Endothelial cell of umbilical vein (primary cell): ENCODE results near the gene USP25.

Experiments used
- CTCF ChIP-seq, 2 donors: IDR thresholded peaks; 1 replicate in 1 of 2; 2 replicates in 1 of 2; pipeline ENCODE4 v1.5.1; 2011; ENCODE audit warnings: low read length in 2 of 2, mild to moderate bottlenecking in 2 of 2, moderate library complexity in 2 of 2, control low read depth in 1 of 2, inconsistent platforms in 1 of 2, low read depth in 1 of 2; ENCODE audit not compliant: insufficient read depth in 1 of 2; ENCODE audit errors: extremely low read depth in 1 of 2
- FOS ChIP-seq: IDR thresholded peaks from 2 replicates; pipeline ENCODE4 v1.6.1; 2011; ENCODE audit warnings: mild to moderate bottlenecking, low read length, moderate library complexity, borderline replicate concordance; ENCODE audit not compliant: insufficient read depth
- MAX ChIP-seq: IDR thresholded peaks from 2 replicates; pipeline ENCODE4 v1.6.1; 2011; ENCODE audit not compliant: insufficient read depth, insufficient read length
- MYC ChIP-seq: IDR thresholded peaks from one replicate; pipeline ENCODE4 v1.6.1; 2011; ENCODE audit warnings: mild to moderate bottlenecking, low read depth, low read length
- POLR2A ChIP-seq: IDR thresholded peaks from 2 replicates; pipeline ENCODE4 v1.6.1; 2012; ENCODE audit warnings: low read depth, mild to moderate bottlenecking, control low read depth, low read length

GRCh38 chr21:15768853-15769252 lies 39.1 kb downstream of the USP25 start:
- no peak for TF ChIP-seq CTCF (IDR thresholded peaks at IDR 0.05; ENCODE audit: extremely low read depth in 1 of 2, insufficient read depth in 1 of 2, low read depth in 1 of 2, low read length in 2 of 2)
- no peak for TF ChIP-seq POLR2A
- TF ChIP-seq MAX: no peak
- no peak for TF ChIP-seq MYC
- no peak for TF ChIP-seq FOS
